ENCODE measurements around the gene CAMTA1.

DNA sequence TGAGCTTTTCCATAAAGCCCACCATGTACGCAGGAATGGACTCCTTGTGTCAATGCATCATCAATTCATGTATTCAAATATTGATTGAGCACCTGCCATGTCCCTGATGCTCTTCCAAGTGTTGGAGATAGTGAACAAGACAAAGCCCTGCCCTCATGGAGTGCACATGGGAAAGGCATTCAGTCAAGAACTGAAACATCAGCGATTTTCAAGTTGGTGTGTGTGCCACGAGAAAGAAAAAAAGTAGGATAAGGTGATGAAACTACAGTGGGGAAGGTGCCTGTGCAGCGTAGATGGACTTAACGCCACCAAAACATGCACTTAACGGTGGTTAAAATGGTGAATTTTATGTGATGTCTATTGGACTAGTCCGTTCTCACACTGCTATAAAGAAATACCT, 553.2 kb downstream of the CAMTA1 start:
- TF ChIP-seq YY1 (IDR thresholded peaks at IDR 0.05; ENCODE audit: extremely low read depth, insufficient replicate concordance, low read depth, low read length): no peak
- TF ChIP-seq, protein P1, sequence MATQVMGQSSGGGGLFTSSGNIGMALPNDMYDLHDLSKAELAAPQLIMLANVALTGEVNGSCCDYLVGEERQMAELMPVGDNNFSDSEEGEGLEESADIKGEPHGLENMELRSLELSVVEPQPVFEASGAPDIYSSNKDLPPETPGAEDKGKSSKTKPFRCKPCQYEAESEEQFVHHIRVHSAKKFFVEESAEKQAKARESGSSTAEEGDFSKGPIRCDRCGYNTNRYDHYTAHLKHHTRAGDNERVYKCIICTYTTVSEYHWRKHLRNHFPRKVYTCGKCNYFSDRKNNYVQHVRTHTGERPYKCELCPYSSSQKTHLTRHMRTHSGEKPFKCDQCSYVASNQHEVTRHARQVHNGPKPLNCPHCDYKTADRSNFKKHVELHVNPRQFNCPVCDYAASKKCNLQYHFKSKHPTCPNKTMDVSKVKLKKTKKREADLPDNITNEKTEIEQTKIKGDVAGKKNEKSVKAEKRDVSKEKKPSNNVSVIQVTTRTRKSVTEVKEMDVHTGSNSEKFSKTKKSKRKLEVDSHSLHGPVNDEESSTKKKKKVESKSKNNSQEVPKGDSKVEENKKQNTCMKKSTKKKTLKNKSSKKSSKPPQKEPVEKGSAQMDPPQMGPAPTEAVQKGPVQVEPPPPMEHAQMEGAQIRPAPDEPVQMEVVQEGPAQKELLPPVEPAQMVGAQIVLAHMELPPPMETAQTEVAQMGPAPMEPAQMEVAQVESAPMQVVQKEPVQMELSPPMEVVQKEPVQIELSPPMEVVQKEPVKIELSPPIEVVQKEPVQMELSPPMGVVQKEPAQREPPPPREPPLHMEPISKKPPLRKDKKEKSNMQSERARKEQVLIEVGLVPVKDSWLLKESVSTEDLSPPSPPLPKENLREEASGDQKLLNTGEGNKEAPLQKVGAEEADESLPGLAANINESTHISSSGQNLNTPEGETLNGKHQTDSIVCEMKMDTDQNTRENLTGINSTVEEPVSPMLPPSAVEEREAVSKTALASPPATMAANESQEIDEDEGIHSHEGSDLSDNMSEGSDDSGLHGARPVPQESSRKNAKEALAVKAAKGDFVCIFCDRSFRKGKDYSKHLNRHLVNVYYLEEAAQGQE (IDR thresholded peaks at IDR 0.05; ENCODE audit: low read depth): no peak

Measured in HCT116 (cell line).